Thoracic aorta (tissue), 2 donors: ENCODE measurements around the gene ADGRL3. TPM values are rescaled to one million over a fixed set of nuclear protein-coding genes. Genes with fewer than 3 reads are reported as not detected.

Experiments
- ATAC-seq: fragments of 150-250 bp; one replicate; pipeline ENCODE4 v1.8.0; 2017; ENCODE audit warnings: low read depth; ENCODE audit not compliant: insufficient number of reproducible peaks, low FRiP score
- DNase-seq: peaks from one replicate; pipeline ENCODE4 v3.0.0-alpha.2; 2020; ENCODE audit warnings: low spot score
- H3K27ac ChIP-seq, 2 donors: fragments of 200-600 bp; sonication (generic); 1 replicate in 1 of 2; 2 replicates in 1 of 2; pipeline ENCODE4 v1.5.1; 2016; ENCODE audit warnings: mild to moderate bottlenecking in 2 of 2, moderate library complexity in 2 of 2
- H3K27me3 ChIP-seq: fragments of 200-600 bp; sonication (generic); replicated peaks from 2 replicates; pipeline ENCODE4 v1.6.0; 2016; ENCODE audit warnings: mild to moderate bottlenecking; ENCODE audit not compliant: insufficient read depth
- H3K36me3 ChIP-seq: fragments of 200-600 bp; sonication (generic); one replicate; pipeline ENCODE4 v1.5.1; 2016
- H3K4me1 ChIP-seq, 2 donors: fragments of 200-600 bp; sonication (generic); 1 replicate in 1 of 2; 2 replicates in 1 of 2; pipeline versions ENCODE4 v1.5.1 to v1.6.0; 2016; ENCODE audit warnings: low read depth in 2 of 2, mild to moderate bottlenecking in 1 of 2; ENCODE audit not compliant: control insufficient read depth in 1 of 2
- H3K4me3 ChIP-seq: fragments of 200-600 bp; sonication (generic); 2 replicates; pipeline ENCODE4 v1.5.1; 2016; ENCODE audit warnings: mild to moderate bottlenecking
- H3K9me3 ChIP-seq: fragments of 200-600 bp; sonication (generic); 2 replicates; pipeline ENCODE4 v1.5.1; 2016
- total RNA-seq, 2 donors: library from RNA; depleted of rRNA; stranded (reverse); fragments of >200 nt; gene quantifications; one replicate each; pipeline versions ENCODE4 v1.1.0 to v1.2.3, GENCODE V29; 2016
- TF ChIP-seq, protein P1 (sequence below): fragments of 200-600 bp; sonication (generic); IDR thresholded peaks from one replicate; pipeline ENCODE4 v1.5.1; 2019; ENCODE audit warnings: antibody characterized with exemption

ADGRL3 gene
- total RNA-seq, 2 donors from 2014 or later: 17.5 to 18.1 TPM

GRCh38 chr4:61521451-61521850, 321.3 kb downstream of the ADGRL3 start:
- no peak for ATAC-seq
- no peaks in the 10 kb centered on the region for H3K9me3 ChIP-seq
- no peaks in the 10 kb centered on the region for H3K27me3 ChIP-seq
- no peak overlapping the region for H3K27ac ChIP-seq
- H3K4me1 ChIP-seq: peaks cover 0 to 12% of the 10 kb centered on the region in 2 donors
- H3K36me3 ChIP-seq: no peaks in the 10 kb centered on the region
- no peak overlapping the region for H3K4me3 ChIP-seq
- DNase-seq: no peak
- TF ChIP-seq, protein P1, sequence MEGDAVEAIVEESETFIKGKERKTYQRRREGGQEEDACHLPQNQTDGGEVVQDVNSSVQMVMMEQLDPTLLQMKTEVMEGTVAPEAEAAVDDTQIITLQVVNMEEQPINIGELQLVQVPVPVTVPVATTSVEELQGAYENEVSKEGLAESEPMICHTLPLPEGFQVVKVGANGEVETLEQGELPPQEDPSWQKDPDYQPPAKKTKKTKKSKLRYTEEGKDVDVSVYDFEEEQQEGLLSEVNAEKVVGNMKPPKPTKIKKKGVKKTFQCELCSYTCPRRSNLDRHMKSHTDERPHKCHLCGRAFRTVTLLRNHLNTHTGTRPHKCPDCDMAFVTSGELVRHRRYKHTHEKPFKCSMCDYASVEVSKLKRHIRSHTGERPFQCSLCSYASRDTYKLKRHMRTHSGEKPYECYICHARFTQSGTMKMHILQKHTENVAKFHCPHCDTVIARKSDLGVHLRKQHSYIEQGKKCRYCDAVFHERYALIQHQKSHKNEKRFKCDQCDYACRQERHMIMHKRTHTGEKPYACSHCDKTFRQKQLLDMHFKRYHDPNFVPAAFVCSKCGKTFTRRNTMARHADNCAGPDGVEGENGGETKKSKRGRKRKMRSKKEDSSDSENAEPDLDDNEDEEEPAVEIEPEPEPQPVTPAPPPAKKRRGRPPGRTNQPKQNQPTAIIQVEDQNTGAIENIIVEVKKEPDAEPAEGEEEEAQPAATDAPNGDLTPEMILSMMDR: no peak

- H3K4me1 ChIP-seq: peaks cover 0 to 12% of the 10 kb centered on the region in 2 donors
- no peaks in the 10 kb centered on the region for H3K27me3 ChIP-seq
- no peak overlapping the region for H3K27ac ChIP-seq
- no peaks in the 10 kb centered on the region for H3K9me3 ChIP-seq
- DNase-seq (no peak), ATAC-seq (no peak)
- no peaks in the 10 kb centered on the region for H3K36me3 ChIP-seq
- TF ChIP-seq, protein P1: no peak
- no peak overlapping the region for H3K4me3 ChIP-seq
These were observed 322.2 kb downstream of the ADGRL3 start for GRCh38 chr4:61522312-61522711.

DNA sequence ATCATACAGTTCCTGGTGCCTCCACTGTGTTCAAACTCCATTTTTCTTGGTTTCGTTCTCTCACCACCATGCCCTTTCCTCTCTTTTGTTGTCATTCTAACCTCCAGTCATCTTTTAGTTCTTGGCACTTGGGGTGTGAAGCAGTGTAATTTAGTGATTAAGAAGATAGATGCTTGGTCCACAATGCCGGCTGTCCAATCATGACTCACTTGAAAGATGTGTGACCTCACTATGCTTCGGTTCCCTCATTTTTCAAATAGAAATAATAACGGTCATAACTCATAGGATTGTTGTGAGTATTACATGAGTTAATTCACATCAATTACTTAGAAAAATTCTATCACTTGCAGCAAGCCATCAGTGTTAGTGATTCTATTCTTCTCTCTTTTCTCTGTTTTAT, 327.8 kb downstream of the ADGRL3 start:
- TF ChIP-seq, protein P1: no peak
- no peak for DNase-seq
- no peak for ATAC-seq
- Histone ChIP-seq H3K36me3 (no peaks in the 10 kb centered on the region), H3K4me1 (no peaks in the 10 kb centered on the region), H3K4me3 (no peak overlapping the region), H3K9me3 (no peaks in the 10 kb centered on the region), H3K27me3 (no peaks in the 10 kb centered on the region), H3K27ac (no peak overlapping the region)

GRCh38 chr4:61528595-61528994, 328.5 kb downstream of the ADGRL3 start:
- Histone ChIP-seq H3K4me3 (no peak overlapping the region), H3K9me3 (no peaks in the 10 kb centered on the region), H3K4me1 (no peaks in the 10 kb centered on the region), H3K36me3 (no peaks in the 10 kb centered on the region), H3K27ac (no peak overlapping the region), H3K27me3 (no peaks in the 10 kb centered on the region)
- ATAC-seq (no peak), DNase-seq (no peak)
- TF ChIP-seq, protein P1: no peak

GRCh38 chr4:61531188-61531587, 331.1 kb downstream of the ADGRL3 start:
- TF ChIP-seq, protein P1: no peak
- ATAC-seq: no peak
- H3K4me3 ChIP-seq: no peak overlapping the region
- no peaks in the 10 kb centered on the region for H3K4me1 ChIP-seq
- H3K27ac ChIP-seq: no peak overlapping the region
- no peaks in the 10 kb centered on the region for H3K27me3 ChIP-seq
- DNase-seq: no peak
- H3K9me3 ChIP-seq: no peaks in the 10 kb centered on the region
- H3K36me3 ChIP-seq: no peaks in the 10 kb centered on the region
